Vagina (tissue), 2 donors: Measurements from ENCODE around the gene NKAIN1. TPM values are rescaled to one million over a fixed set of nuclear protein-coding genes. Genes with fewer than 3 reads are reported as not detected.

ENCODE experiments used
- DNase-seq, 2 donors: peaks; one replicate each; pipeline ENCODE4 v3.0.0-alpha.2; 2017; ENCODE audit errors: extremely low spot score in 2 of 2
- H3K27ac ChIP-seq: fragments of 200-600 bp; sonication (generic); one replicate; pipeline ENCODE4 v1.5.1; 2019
- H3K27me3 ChIP-seq: fragments of 200-600 bp; sonication (generic); one replicate; pipeline ENCODE4 v1.5.1; 2019
- H3K36me3 ChIP-seq, 2 donors: fragments of 200-600 bp; sonication (generic); one replicate each; pipeline ENCODE4 v1.5.1; 2017 to 2019
- H3K4me1 ChIP-seq: fragments of 200-600 bp; sonication (generic); one replicate; pipeline ENCODE4 v1.5.1; 2019
- H3K4me3 ChIP-seq, 2 donors: fragments of 200-600 bp; sonication (generic); 1 replicate in 1 of 2; 2 replicates in 1 of 2; pipeline ENCODE4 v1.5.1; 2016 to 2019
- H3K9me3 ChIP-seq: fragments of 200-600 bp; sonication (generic); one replicate; pipeline ENCODE4 v1.5.1; 2019
- POLR2A ChIP-seq, 2 donors: fragments of 450-650 bp; IDR thresholded peaks; one replicate each; pipeline ENCODE4 v1.6.1; 2017; ENCODE audit warnings: antibody characterized with exemption in 2 of 2, mild to moderate bottlenecking in 2 of 2, moderate library complexity in 2 of 2
- POLR2AphosphoS5 ChIP-seq, 2 donors: sonication (generic); formaldehyde crosslinking; IDR thresholded peaks; one replicate each; pipeline ENCODE4 v1.9.0; 2017; ENCODE audit warnings: antibody characterized with exemption in 2 of 2, mild to moderate bottlenecking in 2 of 2, low read depth in 1 of 2; ENCODE audit not compliant: insufficient read depth in 1 of 2
- intact Hi-C: fragments of 100-400 bp; cut with DNase I; formaldehyde crosslinking; loops from one replicate; pipeline ENCODE4 v1.15.1; 2023
- total RNA-seq: library from RNA; depleted of rRNA; stranded (reverse); fragments of >200 nt; gene quantifications from one replicate; pipeline ENCODE4 v1.2.3, GENCODE V29; 2016
- TF ChIP-seq, protein P1 (sequence below), 3 experiments: fragments of 450-650 bp in 2 of 3; fragments of 200-600 bp in 1 of 3; sonication (generic) in 1 of 3; IDR thresholded peaks; one replicate each; pipeline ENCODE4 v1.5.1; 2017 to 2019; ENCODE audit warnings: antibody characterized with exemption in 3 of 3, mild to moderate bottlenecking in 2 of 3, moderate library complexity in 2 of 3

NKAIN1 gene
- total RNA-seq, 1 donor from 2014 or later, result not detected

- no peaks in the 10 kb centered on the region for H3K36me3 ChIP-seq
- no peaks in the 10 kb centered on the region for H3K27me3 ChIP-seq
- H3K4me3 ChIP-seq, result no peak overlapping the region
- peaks cover 5% of the 10 kb centered on the region for H3K4me1 ChIP-seq
- TF ChIP-seq POLR2A (IDR thresholded peaks at IDR 0.05) (no peak), POLR2AphosphoS5 (IDR thresholded peaks at IDR 0.05; ENCODE audit: insufficient read depth in 1 of 2, low read depth in 1 of 2) (no peak)
- TF ChIP-seq, protein P1, sequence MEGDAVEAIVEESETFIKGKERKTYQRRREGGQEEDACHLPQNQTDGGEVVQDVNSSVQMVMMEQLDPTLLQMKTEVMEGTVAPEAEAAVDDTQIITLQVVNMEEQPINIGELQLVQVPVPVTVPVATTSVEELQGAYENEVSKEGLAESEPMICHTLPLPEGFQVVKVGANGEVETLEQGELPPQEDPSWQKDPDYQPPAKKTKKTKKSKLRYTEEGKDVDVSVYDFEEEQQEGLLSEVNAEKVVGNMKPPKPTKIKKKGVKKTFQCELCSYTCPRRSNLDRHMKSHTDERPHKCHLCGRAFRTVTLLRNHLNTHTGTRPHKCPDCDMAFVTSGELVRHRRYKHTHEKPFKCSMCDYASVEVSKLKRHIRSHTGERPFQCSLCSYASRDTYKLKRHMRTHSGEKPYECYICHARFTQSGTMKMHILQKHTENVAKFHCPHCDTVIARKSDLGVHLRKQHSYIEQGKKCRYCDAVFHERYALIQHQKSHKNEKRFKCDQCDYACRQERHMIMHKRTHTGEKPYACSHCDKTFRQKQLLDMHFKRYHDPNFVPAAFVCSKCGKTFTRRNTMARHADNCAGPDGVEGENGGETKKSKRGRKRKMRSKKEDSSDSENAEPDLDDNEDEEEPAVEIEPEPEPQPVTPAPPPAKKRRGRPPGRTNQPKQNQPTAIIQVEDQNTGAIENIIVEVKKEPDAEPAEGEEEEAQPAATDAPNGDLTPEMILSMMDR (IDR thresholded peaks at IDR 0.05), result no peak
- H3K9me3 ChIP-seq, result no peaks in the 10 kb centered on the region
- intact Hi-C loops, result no loop called here
- no peak for DNase-seq
- H3K27ac ChIP-seq, result no peak overlapping the region
These were observed 80.4 kb downstream of the NKAIN1 start for GRCh38 chr1:31159323-31159722.

GRCh38 chr1:31155216-31155806 is 84.4 kb downstream of the NKAIN1 start:
- Histone ChIP-seq H3K36me3 (no peaks in the 10 kb centered on the region), H3K27me3 (no peaks in the 10 kb centered on the region), H3K4me1 (peaks cover 5% of the 10 kb centered on the region), H3K9me3 (no peaks in the 10 kb centered on the region), H3K4me3 (peak overlapping the region; percentile 69 to 74), H3K27ac (peak overlapping the region; percentile 89)
- intact Hi-C loops, result no loop called here
- TF ChIP-seq, protein P1 (IDR thresholded peaks at IDR 0.05), result peak in 1 of 3 experiments; percentile 32
- TF ChIP-seq POLR2AphosphoS5 (IDR thresholded peaks at IDR 0.05; ENCODE audit: insufficient read depth in 1 of 2, low read depth in 1 of 2) (peak in 1 of 2 donors; percentile 50), POLR2A (IDR thresholded peaks at IDR 0.05) (no peak)
- DNase-seq, result no peak

GRCh38 chr1:31154632-31155215 is 85.0 kb downstream of the NKAIN1 start:
- intact Hi-C loops, result no loop called here
- Histone ChIP-seq H3K27ac (peak overlapping the region; percentile 89), H3K27me3 (no peaks in the 10 kb centered on the region), H3K36me3 (no peaks in the 10 kb centered on the region), H3K9me3 (no peaks in the 10 kb centered on the region), H3K4me1 (peaks cover 5% of the 10 kb centered on the region), H3K4me3 (peak overlapping the region; percentile 69 to 74)
- peak in 1 of 2 donors; percentile 58 for TF ChIP-seq POLR2AphosphoS5 (IDR thresholded peaks at IDR 0.05; ENCODE audit: insufficient read depth in 1 of 2, low read depth in 1 of 2)
- TF ChIP-seq, protein P1 (IDR thresholded peaks at IDR 0.05), result no peak
- peak in 1 of 2 donors; percentile 88 for DNase-seq

- H3K27me3 ChIP-seq, result no peaks in the 10 kb centered on the region
- H3K27ac ChIP-seq, result peak overlapping the region; percentile 89
- peaks cover 5% of the 10 kb centered on the region for H3K4me1 ChIP-seq
- no peaks in the 10 kb centered on the region for H3K36me3 ChIP-seq
- DNase-seq, result no peak
- peak overlapping the region; percentile 69 to 74 for H3K4me3 ChIP-seq
- no peak for TF ChIP-seq POLR2AphosphoS5 (IDR thresholded peaks at IDR 0.05; ENCODE audit: insufficient read depth in 1 of 2, low read depth in 1 of 2)
- TF ChIP-seq, protein P1 (IDR thresholded peaks at IDR 0.05), result no peak
- TF ChIP-seq POLR2A (IDR thresholded peaks at IDR 0.05), result no peak
- H3K9me3 ChIP-seq, result no peaks in the 10 kb centered on the region
- intact Hi-C loops, result no loop called here
These were observed 85.6 kb downstream of the NKAIN1 start for GRCh38 chr1:31154000-31154631.

GRCh38 chr1:31153423-31153822 is 86.3 kb downstream of the NKAIN1 start:
- Histone ChIP-seq H3K4me1 (peaks cover 5% of the 10 kb centered on the region), H3K4me3 (no peak overlapping the region), H3K9me3 (no peaks in the 10 kb centered on the region), H3K27ac (no peak overlapping the region), H3K27me3 (no peaks in the 10 kb centered on the region), H3K36me3 (no peaks in the 10 kb centered on the region)
- TF ChIP-seq, protein P1 (IDR thresholded peaks at IDR 0.05), result no peak
- TF ChIP-seq POLR2AphosphoS5 (IDR thresholded peaks at IDR 0.05; ENCODE audit: insufficient read depth in 1 of 2, low read depth in 1 of 2) (no peak), POLR2A (IDR thresholded peaks at IDR 0.05) (no peak)
- no peak for DNase-seq
- intact Hi-C loops, result no loop called here
